T-helper 2 cell treated with Interferon-gamma antibody and Interleukin-4, amounts not matched to agents 100 ng/mL and 5 ng/mL, for 36 hours (primary cell): ENCODE data around the gene PPARA. TPM values are rescaled to one million over a fixed set of nuclear protein-coding genes. Genes with fewer than 3 reads are reported as not detected.

Experiments used
- intact Hi-C: fragments of 100-400 bp; cut with micrococcal nuclease; formaldehyde crosslinking; loops from one replicate; pipeline ENCODE4 v1.15.1; 2023
- total RNA-seq: library from RNA; stranded (reverse); gene quantifications from 2 replicates; pipeline ENCODE4 v1.2.3, GENCODE V29; 2022

The PPARA gene
- total RNA-seq, 1 donor from 2014 or later = 9.1 TPM

DNA sequence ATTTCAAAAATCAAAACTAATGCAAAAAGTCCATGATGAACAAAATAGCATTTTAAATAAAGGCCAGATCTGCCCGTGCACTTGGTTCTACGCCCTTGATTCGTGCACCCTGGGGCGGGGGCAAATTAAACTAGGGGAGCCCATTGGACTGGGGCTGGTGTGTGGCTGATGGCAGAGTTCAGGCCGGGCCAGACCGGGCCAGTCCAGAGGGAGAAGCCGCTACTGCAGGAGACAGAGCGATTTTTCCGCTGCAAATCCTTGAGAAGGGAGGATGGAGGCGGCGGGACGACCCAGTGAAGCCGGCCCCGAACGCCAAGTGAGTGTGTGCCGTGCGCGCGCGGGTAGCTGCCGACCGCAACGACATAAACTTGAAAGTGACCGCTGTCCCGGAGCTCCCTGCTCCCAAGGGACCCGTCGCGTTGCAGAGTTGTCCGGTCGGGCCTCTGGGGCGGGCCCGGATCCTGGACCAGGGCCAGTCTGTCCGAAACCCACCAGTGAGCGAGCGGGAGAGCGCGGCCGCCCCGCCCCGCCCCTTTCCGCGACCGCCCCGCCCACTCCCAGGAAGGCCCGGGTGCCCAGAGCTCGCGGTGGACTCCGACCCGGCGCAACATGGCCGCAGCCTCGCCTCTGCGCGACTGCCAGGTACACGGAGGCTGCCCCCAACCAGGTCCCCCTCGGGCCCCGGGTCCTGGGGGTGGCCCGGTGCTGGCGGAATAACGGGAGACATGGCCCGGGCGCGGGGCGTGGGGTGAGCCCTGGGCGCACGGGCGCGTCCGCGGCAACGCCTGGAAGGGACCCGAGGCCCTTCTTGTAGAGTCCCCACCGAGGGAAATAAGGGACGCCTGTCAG, 117.3 kb downstream of the PPARA start, which contains the start of gene TTC38:
Gene TTC38, plus strand, starts transcription at position 578 of the 849 bp plus-strand sequence. Its CDS starts 32 bp downstream, at position 610.
- intact Hi-C loops = loop anchor here (1.0 to 2.0 kb wide), 2 partner anchors 17 to 29 kb away; partner anchors contain the start of genes CDPF1 and GTSE1

DNA sequence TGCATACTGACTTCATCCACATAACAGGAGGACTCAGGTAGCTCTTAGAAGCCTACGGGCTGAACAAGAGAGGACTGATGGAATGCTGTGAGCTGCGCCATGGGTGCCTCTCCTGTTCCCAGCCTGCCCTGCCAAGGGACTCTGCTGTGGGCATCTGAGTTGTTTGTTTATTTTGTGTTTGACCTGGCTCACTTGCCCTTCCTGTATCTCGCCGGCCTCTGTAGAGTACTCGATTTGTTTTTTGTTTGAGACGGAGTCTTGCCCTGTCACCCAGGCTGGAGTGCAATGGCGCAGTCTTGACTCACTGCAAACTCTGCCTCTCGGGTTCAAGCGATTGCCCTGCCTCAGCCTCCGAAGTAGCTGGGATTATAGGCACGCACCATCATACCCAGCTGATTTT, 119.2 kb downstream of the PPARA start:
- intact Hi-C loops = no loop called here

DNA sequence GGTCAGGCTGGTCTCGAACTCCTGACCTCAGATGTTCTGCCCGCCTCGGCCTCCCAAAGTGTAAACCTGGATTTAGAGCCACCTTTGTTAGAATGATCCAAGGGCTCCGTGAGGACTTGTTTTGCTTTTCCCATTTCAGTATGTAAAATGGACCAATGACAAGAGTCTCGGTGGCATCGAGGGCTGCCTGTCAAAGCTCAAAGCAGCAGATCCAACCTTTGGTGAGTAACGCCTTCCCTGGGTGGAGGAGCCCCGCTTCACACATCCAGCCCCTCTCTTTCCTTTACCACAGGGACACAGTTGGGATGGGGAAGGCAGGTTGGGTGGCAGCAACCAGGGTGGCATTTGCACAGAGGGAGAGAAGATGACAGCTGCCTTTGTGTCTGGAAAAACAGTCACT, 121.9 kb downstream of the PPARA start:
- intact Hi-C loops = no loop called here

DNA sequence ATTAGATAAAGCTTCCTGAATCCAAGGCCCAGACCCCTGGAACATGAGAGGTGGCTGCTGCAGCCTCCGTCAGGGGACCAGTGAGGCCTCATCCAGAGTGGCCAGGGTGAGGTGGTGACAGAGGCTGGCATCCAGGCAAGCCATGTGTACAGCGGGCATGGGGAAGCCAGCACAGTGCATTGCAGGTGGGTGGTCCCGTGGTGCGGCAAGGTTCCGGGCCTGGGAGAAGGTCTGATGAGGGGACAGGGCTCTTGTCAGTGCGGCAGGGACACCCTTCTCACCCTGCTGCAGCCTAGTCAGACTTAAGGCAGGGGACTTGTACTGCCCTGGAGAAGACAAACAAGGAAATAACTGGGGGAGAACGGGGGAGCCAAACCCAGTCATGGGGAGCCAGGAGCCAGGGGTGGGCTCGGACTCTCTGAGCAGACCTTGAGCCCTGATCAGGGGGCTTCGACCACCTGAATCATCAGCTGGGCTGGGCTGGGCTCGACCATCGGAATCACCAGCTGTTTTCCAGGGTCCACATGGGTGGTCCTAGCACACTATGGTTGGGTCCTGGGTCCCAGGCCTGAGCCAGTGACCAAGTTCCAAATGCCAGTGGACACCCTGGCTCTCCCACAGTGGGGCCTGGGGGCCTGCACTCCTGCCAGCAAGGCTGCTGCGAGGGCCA, 122.6 kb downstream of the PPARA start:
- intact Hi-C loops = no loop called here

DNA sequence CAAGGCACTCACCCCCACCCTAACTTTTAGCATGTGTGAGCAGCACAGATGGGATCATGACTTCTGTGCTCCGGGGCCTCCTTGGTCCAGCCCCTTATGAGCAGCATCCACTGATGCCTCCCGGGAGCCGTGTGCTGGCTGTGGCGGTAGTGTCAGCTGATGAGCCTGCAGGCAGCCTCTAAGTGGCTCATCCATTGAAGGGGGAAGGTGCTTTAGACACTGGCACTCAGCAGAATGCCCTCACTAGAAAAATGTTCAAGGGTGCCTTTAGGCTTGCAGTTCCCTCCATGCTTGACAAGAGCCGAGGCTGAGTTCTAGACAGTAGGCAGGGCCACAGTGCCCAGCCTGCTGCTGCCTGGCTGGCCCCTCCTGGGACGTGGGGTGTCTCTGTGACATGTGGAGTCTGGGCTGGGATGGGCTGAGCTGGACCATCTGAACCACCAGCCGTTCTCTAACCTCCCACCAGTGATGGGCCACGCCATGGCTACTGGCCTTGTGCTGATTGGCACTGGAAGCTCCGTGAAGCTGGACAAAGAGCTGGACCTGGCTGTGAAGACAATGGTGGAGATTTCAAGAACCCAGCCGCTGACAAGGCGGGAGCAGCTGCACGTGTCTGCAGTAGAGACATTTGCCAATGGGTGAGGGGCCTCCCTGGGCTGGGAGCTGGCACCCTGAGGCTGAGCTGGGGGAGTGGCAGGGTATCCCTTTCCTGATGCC, 123.3 kb downstream of the PPARA start:
- intact Hi-C loops = no loop called here

DNA sequence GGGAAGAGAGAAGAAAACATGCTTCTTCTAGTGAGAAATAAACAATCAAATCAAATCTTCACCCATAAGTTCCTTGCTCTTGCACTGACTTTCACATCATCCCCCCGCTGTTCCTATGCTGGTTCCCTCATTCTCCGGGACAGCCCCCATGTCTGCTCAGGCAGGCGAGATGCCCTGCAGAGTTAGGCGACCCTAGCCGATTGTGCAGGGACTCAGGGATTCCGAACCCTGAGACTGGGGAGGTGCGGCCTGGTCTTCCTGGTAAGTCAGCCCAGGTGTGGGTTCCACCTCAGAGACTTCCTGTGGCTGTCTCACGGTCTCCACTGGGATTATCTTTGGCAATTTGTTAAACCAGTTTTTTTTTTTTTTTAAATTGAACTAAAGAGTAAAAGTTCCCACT, 124.1 kb downstream of the PPARA start:
- intact Hi-C loops = no loop called here

DNA sequence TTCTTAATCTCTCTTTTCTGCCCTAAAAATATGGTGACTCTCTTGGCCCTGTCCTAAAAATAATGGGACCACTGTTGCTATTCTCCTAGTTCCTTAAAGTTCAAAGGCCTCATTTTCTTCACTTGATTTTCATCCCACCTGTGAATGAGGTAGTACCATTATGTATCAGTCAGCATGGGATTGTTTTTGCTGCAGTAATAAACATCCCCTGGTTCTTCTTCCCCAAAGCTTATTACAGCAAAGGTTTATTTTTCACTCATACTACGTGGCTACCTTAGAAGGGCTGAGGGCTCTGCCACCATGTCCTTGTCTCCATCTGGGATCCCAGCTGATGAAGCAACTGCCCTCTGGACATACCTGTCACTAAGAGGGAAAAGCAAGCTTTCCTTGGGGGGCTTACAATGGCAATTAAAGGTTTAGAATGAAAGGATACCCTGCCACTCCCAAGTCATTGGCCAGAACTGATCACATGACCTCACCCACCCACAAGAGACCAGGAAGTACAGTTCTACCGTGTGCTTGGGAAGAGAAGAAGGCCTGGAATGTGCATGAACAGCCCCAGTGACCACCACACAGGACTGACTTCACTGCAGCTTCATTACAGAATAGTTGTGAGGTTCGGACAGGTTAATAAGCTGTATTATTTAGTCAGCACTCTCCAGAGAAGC, 125.3 kb downstream of the PPARA start:
- intact Hi-C loops = no loop called here

DNA sequence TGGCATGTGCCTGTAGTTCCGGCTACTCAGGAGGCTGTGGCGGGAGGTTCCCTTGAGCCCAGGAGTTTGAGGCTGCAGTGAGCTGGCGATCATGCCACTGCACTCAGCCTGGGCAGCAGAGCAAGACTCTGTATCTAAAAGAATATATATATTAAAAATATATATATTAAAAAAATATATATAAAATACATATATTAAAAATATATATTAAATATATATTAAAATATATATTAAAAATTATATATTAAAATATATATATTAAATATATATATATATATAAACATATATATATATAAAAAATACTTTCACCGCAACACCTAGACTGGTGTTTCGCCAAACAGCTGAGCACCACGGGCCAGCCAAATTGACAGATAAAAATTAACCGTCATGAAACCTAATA, 126.2 kb downstream of the PPARA start:
- intact Hi-C loops = no loop called here

DNA sequence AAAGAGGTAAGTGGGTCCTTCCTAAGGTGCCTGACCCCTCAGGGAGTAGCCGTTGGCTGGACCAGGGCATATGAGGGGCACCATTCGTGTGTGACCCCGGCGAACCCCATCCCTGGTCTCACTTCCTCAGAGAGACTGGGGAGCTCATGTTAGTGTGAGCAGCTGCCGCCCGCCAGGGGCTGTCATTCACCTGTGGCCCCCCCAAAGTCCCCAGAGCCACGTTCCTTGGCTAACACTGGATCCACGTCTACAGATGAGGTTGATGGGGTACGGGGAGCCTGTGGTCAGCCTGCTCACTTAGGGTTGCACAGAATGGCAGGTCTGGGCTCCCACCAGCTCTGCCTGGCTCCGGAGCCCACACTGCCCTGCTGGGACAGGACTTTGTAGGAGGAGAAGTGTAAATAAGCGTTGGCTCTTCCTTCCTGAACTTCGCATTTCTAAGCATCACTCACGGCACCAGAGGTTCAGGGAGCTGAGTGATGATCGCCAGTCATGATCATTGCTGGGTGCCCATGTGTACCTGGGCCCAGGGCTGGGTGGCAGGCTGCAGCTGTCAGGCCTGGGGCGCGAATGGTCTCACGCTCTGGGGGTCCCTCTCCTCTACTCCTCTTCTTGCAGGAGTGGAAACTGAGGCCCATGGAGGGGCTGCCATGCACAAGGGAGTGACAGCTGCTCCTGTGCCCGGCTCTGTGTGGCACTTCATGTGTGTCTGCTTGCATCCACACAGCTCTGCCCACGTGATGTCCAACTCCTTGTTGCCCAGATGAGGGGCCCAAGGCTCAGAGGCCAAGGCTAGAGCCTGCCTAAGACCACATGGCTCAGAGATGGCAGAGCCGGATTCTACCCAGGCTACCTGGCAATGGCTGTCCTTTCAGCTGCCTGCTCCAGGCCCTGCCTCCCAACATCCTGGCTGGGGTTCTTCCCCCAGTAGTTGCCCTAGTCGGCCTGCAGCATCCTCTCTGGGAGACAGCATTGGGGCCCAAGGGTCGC, 128.6 kb downstream of the PPARA start:
- intact Hi-C loops = no loop called here

DNA sequence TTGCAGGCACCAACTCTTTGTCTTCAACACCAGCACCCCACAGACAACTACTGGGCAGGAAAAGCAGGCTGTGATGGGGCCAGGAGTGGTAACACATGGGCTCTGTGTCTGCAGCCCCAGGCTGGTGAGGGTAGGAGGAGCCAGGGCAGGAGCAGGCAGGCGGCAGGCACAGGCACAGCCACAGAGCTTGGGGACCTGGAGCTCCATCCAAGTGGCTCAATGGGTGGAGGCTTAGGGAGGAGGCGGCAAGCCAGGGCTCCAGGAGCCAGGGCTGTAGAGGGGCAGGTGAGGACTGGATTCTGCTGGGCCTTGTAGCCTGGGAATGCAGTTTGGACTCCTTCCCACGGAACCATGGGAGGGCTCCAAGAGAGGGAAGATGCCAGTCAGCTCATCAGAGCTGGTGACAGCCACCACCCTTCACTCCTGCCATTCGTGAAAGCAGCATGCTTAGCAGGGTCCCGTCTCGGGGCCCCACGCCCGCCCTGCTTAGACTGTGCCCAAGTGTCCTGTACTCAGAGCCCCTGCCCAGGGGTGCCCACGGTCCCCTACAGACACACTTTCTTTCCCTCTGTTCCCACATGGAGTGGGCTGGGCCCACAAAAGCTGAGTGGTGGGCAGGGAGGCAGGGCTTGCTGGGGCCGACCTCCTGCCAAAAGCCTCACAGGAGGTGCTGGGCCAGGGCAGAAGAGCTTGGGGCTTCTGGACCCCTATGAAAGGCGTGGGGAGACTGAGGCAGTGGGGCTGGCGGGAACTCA, 129.9 kb downstream of the PPARA start:
- intact Hi-C loops = no loop called here

DNA sequence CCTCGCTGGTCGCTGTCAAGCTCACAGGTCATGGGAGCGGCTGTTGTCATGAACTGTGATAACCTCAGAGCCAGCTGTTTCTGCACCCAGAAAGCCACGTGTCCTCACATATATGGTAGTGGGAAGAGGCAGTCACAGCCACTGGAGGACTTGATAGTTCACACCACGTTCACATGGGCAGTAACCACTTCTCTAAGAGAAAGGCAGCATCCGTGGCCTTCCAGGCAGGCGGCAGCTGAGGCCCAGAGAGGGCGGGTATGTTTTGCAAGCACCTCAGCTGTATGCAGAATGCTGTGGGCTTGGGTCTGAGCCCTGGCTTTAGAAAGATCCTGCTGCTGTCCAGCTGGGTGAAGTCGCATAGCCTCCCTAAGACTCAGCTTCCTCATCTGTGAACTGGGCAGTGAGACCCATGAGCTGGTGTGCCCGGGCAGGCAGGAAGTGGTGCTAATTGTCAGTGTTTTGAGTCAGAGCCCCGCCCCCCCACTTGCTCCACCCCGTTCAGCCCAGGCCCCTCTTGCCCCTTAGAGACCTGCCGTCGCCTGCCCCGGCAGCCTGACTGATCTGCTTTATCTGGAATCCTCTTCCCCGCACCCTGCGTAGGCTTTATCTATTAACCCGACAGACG, 130.8 kb downstream of the PPARA start:
- intact Hi-C loops = no loop called here

DNA sequence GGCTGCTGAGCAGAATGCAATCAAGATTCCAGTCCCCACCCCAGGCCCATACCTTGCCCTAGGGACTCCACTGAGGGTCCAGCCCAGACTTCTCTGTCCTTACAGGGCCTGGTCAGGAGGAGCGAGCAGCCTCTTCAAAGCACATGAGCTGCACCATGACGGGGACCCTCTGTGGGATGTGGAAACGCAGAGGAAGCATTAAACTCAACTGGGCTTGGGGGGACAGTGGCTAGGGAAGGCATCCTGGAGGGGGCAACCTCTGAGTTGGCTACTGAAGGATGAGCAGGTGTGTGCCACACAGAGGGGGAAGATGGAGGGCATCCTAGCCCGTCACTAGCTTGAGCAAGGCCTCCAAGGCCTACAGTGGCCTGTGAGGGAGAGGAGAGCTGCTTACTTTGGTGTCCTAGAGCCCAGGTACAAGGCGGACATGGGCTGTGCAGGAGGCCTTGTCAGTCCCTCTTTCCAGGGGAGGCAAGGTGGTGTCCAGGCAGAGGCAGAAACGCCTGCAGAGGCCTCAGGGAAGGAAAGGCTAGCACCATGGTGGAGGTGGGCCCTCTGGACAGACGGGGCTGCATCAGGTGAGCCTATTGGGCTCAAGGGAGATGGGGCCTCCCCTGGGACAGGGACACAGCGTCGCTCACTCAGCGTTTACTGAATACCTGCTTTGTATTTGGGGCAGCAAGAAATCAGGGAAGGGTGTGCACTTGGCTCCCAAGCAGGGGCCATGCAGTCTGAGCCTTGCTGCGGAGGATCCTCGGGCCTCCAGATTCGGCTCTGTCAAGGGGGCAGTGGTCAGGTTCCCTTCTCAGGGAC, 131.7 kb downstream of the PPARA start:
- intact Hi-C loops = no loop called here

DNA sequence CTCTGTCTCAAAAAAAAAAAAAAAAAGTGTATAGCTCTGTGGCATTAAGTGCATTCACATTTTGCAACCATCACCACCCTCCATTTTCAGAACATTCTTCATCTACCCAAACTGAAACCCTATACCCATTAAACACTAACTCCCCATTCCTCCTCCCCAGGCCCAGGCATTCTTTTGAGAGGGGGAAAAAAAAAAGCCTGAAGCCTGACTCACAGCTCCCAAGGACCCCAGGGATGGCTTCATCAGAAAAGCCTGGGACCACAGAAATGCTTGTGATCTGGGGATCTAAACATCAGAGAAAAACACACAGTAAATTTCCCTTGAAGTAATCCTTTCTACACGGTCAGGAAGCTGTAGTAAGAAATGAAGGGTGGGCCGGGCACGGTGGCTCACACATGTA, 135.7 kb downstream of the PPARA start:
- intact Hi-C loops = no loop called here

DNA sequence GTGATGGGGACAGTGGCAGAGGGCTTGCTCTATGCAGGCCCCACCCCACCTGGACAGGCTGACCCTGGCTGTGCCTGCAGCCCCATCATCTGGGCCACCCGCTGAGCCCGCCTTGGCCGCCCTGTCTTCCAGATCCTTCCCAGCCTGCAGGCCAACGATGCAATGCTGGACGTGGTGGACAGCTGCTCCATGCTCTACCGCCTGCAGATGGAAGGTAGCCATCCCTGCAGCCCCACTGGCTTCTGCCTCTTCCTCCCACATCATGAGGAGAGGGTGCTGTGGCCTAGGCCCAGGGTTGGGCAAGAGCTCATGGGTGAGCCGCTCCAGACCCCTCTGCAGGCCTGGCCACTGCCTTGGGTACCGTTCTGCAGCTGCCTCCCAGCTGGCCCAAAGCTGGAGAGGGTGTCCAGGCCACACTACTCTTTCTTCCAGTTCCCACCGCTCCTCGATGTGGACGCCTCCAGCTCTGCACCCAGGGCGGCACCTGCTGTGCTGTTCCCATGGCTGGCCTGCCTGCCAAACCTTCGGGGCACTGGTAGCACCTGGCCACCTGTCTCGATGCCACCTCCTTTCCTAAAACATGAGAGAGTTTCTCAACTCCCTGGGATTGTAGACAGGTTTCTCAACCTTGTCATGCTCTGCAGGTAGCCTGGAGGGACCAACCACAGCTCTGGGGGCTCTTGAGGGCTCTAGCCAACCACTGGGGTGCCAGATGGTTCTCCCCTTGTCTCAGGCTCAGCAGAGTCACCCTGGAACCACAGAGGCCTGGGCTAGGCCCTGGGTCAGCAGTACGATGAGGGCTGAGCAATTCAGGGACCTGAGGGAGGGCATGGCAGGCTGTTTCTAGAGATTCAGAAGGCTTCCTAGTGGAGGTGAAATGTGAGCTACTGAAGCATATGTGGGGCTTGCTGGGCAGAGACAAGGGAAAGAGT, 136.9 kb downstream of the PPARA start:
- intact Hi-C loops = no loop called here

DNA sequence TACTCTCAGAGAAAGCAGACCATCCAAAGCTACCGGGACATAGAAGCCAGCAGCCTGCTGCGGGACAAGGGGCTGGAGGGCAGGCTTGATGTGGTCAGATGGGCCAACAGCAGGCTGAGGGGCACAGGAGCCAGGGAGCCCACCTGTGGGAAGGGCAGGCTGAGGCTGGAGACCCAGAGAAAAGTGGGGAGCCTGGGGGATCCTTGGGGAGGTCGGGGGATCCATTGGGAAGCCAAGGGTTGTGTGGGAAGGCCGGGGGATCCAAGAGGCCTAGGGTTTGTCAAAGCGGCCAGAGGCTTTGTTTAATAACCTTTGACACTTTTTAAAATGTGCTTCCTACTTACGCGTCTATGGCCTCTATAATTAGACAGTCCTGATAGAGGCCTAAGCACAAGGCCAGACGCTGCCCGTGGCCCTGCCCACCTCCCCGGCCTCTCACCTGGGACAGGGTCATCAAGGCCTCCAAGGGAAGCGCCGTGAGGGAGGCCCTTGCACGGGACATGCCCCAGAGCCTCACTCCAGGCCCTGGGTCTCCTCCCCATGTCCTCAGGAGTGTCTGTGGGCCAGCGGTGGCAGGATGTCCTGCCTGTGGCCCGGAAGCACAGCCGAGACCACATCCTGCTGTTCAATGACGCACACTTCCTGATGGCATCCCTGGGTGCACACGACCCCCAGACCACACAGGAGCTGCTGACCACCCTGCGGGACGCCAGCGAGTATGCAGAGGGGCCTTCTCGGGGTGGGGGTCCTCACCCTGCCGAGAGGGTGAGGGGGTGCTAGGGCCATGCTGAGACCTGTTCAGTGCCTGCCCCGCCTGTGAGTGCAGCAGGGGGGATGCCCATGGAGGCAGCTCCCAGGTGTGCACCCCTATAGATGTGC, 137.8 kb downstream of the PPARA start:
- intact Hi-C loops = no loop called here

DNA sequence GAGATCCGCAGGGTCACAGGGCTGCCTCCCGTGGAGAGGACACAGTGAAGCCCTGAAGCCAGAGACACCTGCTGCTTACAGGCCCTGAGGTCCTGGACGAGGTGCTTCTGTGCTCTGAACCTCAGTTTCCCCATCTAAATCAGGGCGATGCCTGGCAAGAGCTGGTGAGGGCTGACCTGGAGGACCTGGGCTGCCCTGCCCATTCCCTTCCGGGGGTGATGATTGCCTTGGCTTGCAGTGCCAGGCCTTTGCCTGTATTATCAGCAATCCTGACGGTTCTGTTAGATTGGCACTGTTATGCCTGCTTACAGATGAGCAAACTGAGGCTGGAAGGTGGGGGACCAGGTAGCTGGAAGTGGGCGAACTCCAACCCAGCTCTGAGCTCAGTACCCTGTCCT, 138.5 kb downstream of the PPARA start:
- intact Hi-C loops = no loop called here
